ENCODE results near the gene ASTN1.

DNA sequence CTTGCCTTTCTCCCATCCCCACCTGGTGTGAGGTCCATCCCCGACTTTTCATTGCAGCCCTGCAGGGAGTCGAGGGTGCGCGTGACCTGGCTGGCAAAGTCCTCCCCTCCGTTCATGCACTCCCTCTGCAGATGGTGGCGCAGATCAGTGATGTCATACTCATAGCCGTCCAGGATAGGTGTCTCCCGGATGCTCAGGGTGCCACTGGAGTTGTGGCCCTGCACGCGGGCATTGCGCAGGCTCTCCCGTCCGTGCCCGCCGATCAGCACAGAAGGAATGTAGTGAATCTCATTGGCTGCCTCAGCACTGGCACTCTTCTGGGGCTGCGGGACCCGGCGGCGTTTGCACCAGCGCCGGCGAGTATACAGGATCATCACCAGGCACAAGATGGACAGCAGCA is 132.1 kb downstream of the ASTN1 start:
- TF ChIP-seq ZNF384 (IDR thresholded peaks at IDR 0.05) (no peak), FOXM1 (IDR thresholded peaks at IDR 0.05; ENCODE audit: borderline replicate concordance) (no peak), HDGF (IDR thresholded peaks at IDR 0.05; ENCODE audit: borderline replicate concordance) (no peak), FOXA1 (IDR thresholded peaks at IDR 0.05) (no peak), LEF1 (IDR thresholded peaks at IDR 0.05; ENCODE audit: borderline replicate concordance) (no peak), TARDBP (IDR thresholded peaks at IDR 0.05) (no peak), FOXK2 (IDR thresholded peaks at IDR 0.05) (no peak), PKNOX1 (IDR thresholded peaks at IDR 0.05) (no peak), SP1 (IDR thresholded peaks at IDR 0.05) (no peak), NFRKB (IDR thresholded peaks at IDR 0.05) (no peak), L3MBTL2 (conservative IDR thresholded peaks at IDR 0.05) (no peak)

All from HEK293T (cell line).